IMR-90 (cell line): Measurements from ENCODE around the gene MYT1. TPM values are rescaled to one million over a fixed set of nuclear protein-coding genes. Genes with fewer than 3 reads are reported as not detected.

Source experiments
- ATAC-seq: fragments of 200-7000 bp; cut with Tn5 transposase; 2 replicates; pipeline ENCODE4 v1.9.1; 2020; ENCODE audit warnings: low read depth, mild to moderate bottlenecking, moderate library complexity
- BruUV-seq: library from RNA; stranded (reverse); fragments of 400-500 nt; replicated peaks from 2 replicates; lab custom pipeline; 2021; lab: Mats Ljungman, UMichigan
- CTCF ChIA-PET: fragments of 300-600 bp; formaldehyde crosslinking; extraction: SDS; loops from one replicate; lab custom pipeline; 2021; ENCODE audit warnings: antibody characterized with exemption; lab: Yijun Ruan, JAX
- POLR2A ChIA-PET: fragments of 300-600 bp; sonication (Branson Sonifier 250); formaldehyde crosslinking; loops from one replicate; lab custom pipeline; 2022; ENCODE audit warnings: antibody characterized with exemption; ENCODE audit not compliant: unreplicated experiment; lab: Charles Lee
- DNase-seq: peaks from one replicate; pipeline ENCODE4 v3.0.0; 2013
- H2AFZ ChIP-seq: replicated peaks from 2 replicates; pipeline ENCODE3; 2013; ENCODE audit warnings: low read length, mild to moderate bottlenecking; ENCODE audit not compliant: poor library complexity
- H2AK5ac ChIP-seq: 2 replicates; pipeline ENCODE4 v1.6.1; 2013; ENCODE audit warnings: low read depth, low read length, inconsistent platforms
- H2AK9ac ChIP-seq: replicated peaks from 2 replicates; pipeline ENCODE3; 2013; ENCODE audit warnings: mild to moderate bottlenecking, low read depth, low read length, moderate library complexity; ENCODE audit not compliant: poor library complexity
- H2BK120ac ChIP-seq: 2 replicates; pipeline ENCODE4 v1.6.1; 2013; ENCODE audit warnings: low read depth, low read length, inconsistent platforms
- H2BK15ac ChIP-seq: 3 replicates; pipeline ENCODE4 v1.6.1; 2013; ENCODE audit warnings: low read depth, low read length, inconsistent platforms
- H2BK20ac ChIP-seq: 2 replicates; pipeline ENCODE4 v1.6.1; 2013; ENCODE audit warnings: low read depth, mild to moderate bottlenecking, inconsistent platforms, low read length, moderate library complexity
- H2BK5ac ChIP-seq: 2 replicates; pipeline ENCODE4 v1.6.1; 2013; ENCODE audit warnings: mild to moderate bottlenecking, low read depth, low read length, inconsistent platforms; ENCODE audit not compliant: poor library complexity, severe bottlenecking
- H3K14ac ChIP-seq: replicated peaks from 2 replicates; pipeline ENCODE4 v1.6.1; 2013; ENCODE audit warnings: low read depth, low read length, inconsistent platforms
- H3K18ac ChIP-seq: 2 replicates; pipeline ENCODE4 v1.6.1; 2013; ENCODE audit warnings: low read depth, low read length, control low read depth
- H3K23ac ChIP-seq: 2 replicates; pipeline ENCODE4 v1.6.1; 2013; ENCODE audit warnings: low read depth, low read length, inconsistent platforms
- H3K27ac ChIP-seq: 2 replicates; pipeline ENCODE4 v1.5.1; 2013; ENCODE audit warnings: mild to moderate bottlenecking, control low read depth, low read length; ENCODE audit not compliant: insufficient read depth
- H3K27me3 ChIP-seq: 2 replicates; pipeline ENCODE4 v1.6.1; 2013; ENCODE audit warnings: low read length; ENCODE audit not compliant: control insufficient read depth, insufficient read depth
- H3K36me3 ChIP-seq: 2 replicates; pipeline ENCODE4 v1.6.1; 2013; ENCODE audit warnings: low read length, mixed read lengths; ENCODE audit not compliant: control insufficient read depth, insufficient read depth
- H3K4ac ChIP-seq: 2 replicates; pipeline ENCODE4 v1.6.1; 2013; ENCODE audit warnings: low read depth, low read length, inconsistent platforms
- H3K4me1 ChIP-seq: 2 replicates; pipeline ENCODE4 v1.6.1; 2013; ENCODE audit warnings: low read length, mixed read lengths; ENCODE audit not compliant: control insufficient read depth, insufficient read depth
- H3K4me2 ChIP-seq: 2 replicates; pipeline ENCODE4 v1.6.1; 2013; ENCODE audit warnings: low read depth, mild to moderate bottlenecking, control low read depth, low read length, moderate library complexity
- H3K4me3 ChIP-seq: 2 replicates; pipeline ENCODE4 v1.5.1; 2013; ENCODE audit warnings: low read depth, mild to moderate bottlenecking, control low read depth, low read length, moderate library complexity; ENCODE audit not compliant: insufficient read depth
- H3K56ac ChIP-seq: 2 replicates; pipeline ENCODE4 v1.6.1; 2013; ENCODE audit warnings: low read length, inconsistent platforms; ENCODE audit not compliant: insufficient read depth; ENCODE audit errors: extremely low read depth
- H3K79me1 ChIP-seq, 2 experiments: 2 replicates each; pipeline ENCODE4 v1.6.1; 2013; ENCODE audit warnings: low read length in 2 of 2, inconsistent platforms in 1 of 2, low read depth in 1 of 2
- H3K9ac ChIP-seq: 2 replicates; pipeline ENCODE4 v1.6.1; 2013; ENCODE audit warnings: low read depth, low read length, control low read depth
- H3K9me1 ChIP-seq: 2 replicates; pipeline ENCODE4 v1.6.1; 2013; ENCODE audit warnings: low read length, inconsistent platforms; ENCODE audit not compliant: insufficient read depth
- H3K9me3 ChIP-seq: 2 replicates; pipeline ENCODE4 v1.6.1; 2013; ENCODE audit warnings: low read length; ENCODE audit not compliant: control insufficient read depth, insufficient read depth
- H4K20me1 ChIP-seq: 2 replicates; pipeline ENCODE4 v1.6.1; 2013; ENCODE audit warnings: low read length, inconsistent platforms; ENCODE audit not compliant: insufficient read depth
- H4K5ac ChIP-seq: 2 replicates; pipeline ENCODE4 v1.6.1; 2013; ENCODE audit warnings: mild to moderate bottlenecking, low read depth, low read length, control low read depth
- H4K8ac ChIP-seq, 2 experiments: 2 replicates each; pipeline ENCODE4 v1.6.1; 2013; ENCODE audit warnings: low read depth in 2 of 2, low read length in 2 of 2, control low read depth in 1 of 2, inconsistent platforms in 1 of 2
- H4K91ac ChIP-seq: 2 replicates; pipeline ENCODE4 v1.6.1; 2013; ENCODE audit warnings: low read depth, low read length, inconsistent platforms; ENCODE audit not compliant: insufficient read depth
- BHLHE40 ChIP-seq: fragments of 150-350 bp; IDR thresholded peaks from 2 replicates; pipeline ENCODE4 v1.6.1; 2016; ENCODE audit warnings: mild to moderate bottlenecking, low read depth, low read length
- CEBPB ChIP-seq: IDR thresholded peaks from 2 replicates; pipeline ENCODE4 v1.6.1; 2012; ENCODE audit warnings: low read depth, low read length, improper control_type of control experiment
- CHD1 ChIP-seq: IDR thresholded peaks from 2 replicates; pipeline ENCODE4 v1.6.1; 2012; ENCODE audit warnings: low read depth, low read length, improper control_type of control experiment
- FOS ChIP-seq: fragments of 150-350 bp; IDR thresholded peaks from 2 replicates; pipeline ENCODE4 v1.6.1; 2016; ENCODE audit warnings: low read depth, low read length
- MAFK ChIP-seq: IDR thresholded peaks from 2 replicates; pipeline ENCODE4 v1.6.1; 2012; ENCODE audit warnings: low read depth, low read length, improper control_type of control experiment
- MAZ ChIP-seq: IDR thresholded peaks from 2 replicates; pipeline ENCODE4 v1.6.1; 2012; ENCODE audit warnings: low read depth, mild to moderate bottlenecking, low read length, improper control_type of control experiment, moderate library complexity, borderline replicate concordance
- MXI1 ChIP-seq: IDR thresholded peaks from 2 replicates; pipeline ENCODE4 v1.6.1; 2012; ENCODE audit warnings: low read depth, mild to moderate bottlenecking, low read length, moderate library complexity, borderline replicate concordance
- NFE2L2 ChIP-seq: fragments of 150-350 bp; IDR thresholded peaks from 2 replicates; pipeline ENCODE4 v1.6.1; 2016; ENCODE audit warnings: low read depth, mild to moderate bottlenecking, low read length
- POLR2A ChIP-seq: IDR thresholded peaks from 2 replicates; pipeline ENCODE4 v1.6.1; 2012; ENCODE audit warnings: mild to moderate bottlenecking, low read depth, low read length
- RAD21 ChIP-seq: IDR thresholded peaks from 2 replicates; pipeline ENCODE4 v1.6.1; 2012; ENCODE audit warnings: low read length, improper control_type of control experiment
- RCOR1 ChIP-seq: IDR thresholded peaks from 2 replicates; pipeline ENCODE4 v1.6.1; 2012; ENCODE audit warnings: mild to moderate bottlenecking, low read length, improper control_type of control experiment; ENCODE audit not compliant: insufficient replicate concordance
- RFX5 ChIP-seq: IDR thresholded peaks from 2 replicates; pipeline ENCODE4 v1.8.0; 2012; ENCODE audit warnings: low read depth, mild to moderate bottlenecking, low read length, moderate library complexity
- SMC3 ChIP-seq: fragments of 150-350 bp; IDR thresholded peaks from 2 replicates; pipeline ENCODE4 v1.6.1; 2016; ENCODE audit warnings: low read depth, mild to moderate bottlenecking, antibody characterized with exemption, low read length, moderate library complexity
- WGBS, 2 experiments: methylation state at CpG; one replicate each; pipeline versions ENCODE4 v1.1.5 to v1.1.7; 2013; ENCODE audit warnings: missing lambda C conversion rate in 2 of 2; ENCODE audit not compliant: insufficient read length in 1 of 2; ENCODE audit errors: extremely low coverage in 2 of 2; 5-methylcytosine and 5-hydroxymethylcytosine counted together
- dilution Hi-C: fragments of 300-500 bp; cut with HindIII; formaldehyde crosslinking; loops from one replicate; pipeline ENCODE4 v1.14.3; 2018; ENCODE audit warnings: low sequenced_read_pairs; ENCODE audit not compliant: unreplicated experiment
- in situ Hi-C: fragments of 300-500 bp; cut with MboI; formaldehyde crosslinking; loops from 3 replicates; pipeline ENCODE4 v1.14.3; 2019; ENCODE audit warnings: low sequenced_read_pairs, inconsistent platforms, mixed read lengths
- intact Hi-C: fragments of 100-400 bp; cut with micrococcal nuclease; formaldehyde crosslinking; loops from 2 replicates; pipeline ENCODE4 v1.10.0; 2022
- polyA plus RNA-seq, 3 experiments: library from polyadenylated mRNA; depleted of rRNA; stranded (reverse); fragments of >200 nt; gene quantifications; 2 replicates each; pipeline ENCODE4 v1.2.3, GENCODE V29; 2012; ENCODE audit warnings: low replicate concordance in 1 of 3
- total RNA-seq: library from RNA; depleted of rRNA; stranded (reverse); fragments of >200 nt; gene quantifications from 2 replicates; pipeline ENCODE4 v1.2.3, GENCODE V29; 2012
- TF ChIP-seq, protein P1 (sequence below): conservative IDR thresholded peaks from 2 replicates; pipeline ENCODE4 v1.5.1; 2012; ENCODE audit warnings: mild to moderate bottlenecking, low read depth, low read length, improper control_type of control experiment
- TF ChIP-seq, protein P2 (sequence below): fragments of 150-350 bp; IDR thresholded peaks from 2 replicates; pipeline ENCODE4 v1.6.1; 2017; ENCODE audit warnings: mild to moderate bottlenecking, antibody characterized with exemption, low read length, low read depth

Gene MYT1
- total and polyA plus RNA-seq, 2 of the 4 experiments (the other 2 are of a cell fraction) = not detected

DNA sequence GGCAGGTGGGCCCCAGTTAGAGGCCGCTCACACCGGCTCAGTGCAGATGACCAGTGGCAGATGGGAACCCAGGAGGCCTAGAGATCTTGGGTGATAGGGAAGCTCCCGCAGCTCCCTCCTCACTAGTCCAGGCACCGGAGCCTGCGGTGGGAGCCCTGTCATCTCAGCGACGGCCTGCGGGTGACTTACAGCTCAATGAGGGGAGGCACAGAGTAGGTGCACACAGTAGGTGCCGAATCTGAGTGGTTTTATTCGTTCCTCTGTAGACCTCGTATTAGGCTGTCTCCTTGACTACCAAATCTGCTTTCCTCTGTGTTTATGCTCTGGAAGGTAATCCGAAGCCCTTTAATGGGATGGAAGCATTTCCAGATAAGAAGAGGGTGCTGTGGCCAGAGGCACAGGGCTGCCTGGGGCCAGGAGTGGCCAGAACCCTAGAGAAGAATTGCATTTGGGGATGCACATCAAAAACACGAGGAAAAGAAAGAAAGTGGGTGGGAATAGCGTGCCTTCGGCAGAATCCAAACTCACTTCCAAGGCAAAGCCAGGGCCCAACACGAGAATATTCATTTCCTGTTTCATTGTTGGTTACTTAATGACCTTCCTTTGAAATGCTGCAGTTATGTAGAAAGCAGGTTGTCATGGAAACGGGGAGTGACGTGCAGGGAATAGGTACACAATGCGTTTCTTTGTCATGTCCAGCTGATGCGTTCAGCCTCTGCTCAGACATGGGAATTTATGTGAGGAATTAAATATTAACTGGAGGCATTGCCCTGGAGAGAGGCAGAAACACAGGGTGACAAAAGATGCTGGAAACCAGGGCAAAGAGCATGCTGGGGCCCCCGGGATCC, 24.7 kb downstream of the MYT1 start:
- H4K20me1 ChIP-seq = no peaks in the 10 kb centered on the region
- CTCF ChIA-PET = no interaction called here
- H3K18ac ChIP-seq = no peak overlapping the region
- H3K27me3 ChIP-seq = peaks cover 18% of the 10 kb centered on the region
- DNase-seq (peak; percentile 69), ATAC-seq (no peak)
- no peak overlapping the region for H2AK9ac ChIP-seq
- H3K56ac ChIP-seq = no peak overlapping the region
- no peaks in the 10 kb centered on the region for H3K4me1 ChIP-seq
- H3K23ac ChIP-seq = no peak overlapping the region
- H4K91ac ChIP-seq = no peak overlapping the region
- H2BK15ac ChIP-seq = no peak overlapping the region
- intact Hi-C loops (no loop called here), dilution Hi-C loops (no loop called here), in situ Hi-C loops (no loop called here)
- no peak overlapping the region for H3K4me2 ChIP-seq
- no peak overlapping the region for H4K5ac ChIP-seq
- H3K4me3 ChIP-seq = no peak overlapping the region
- 26% methylated on average over 9 of the region's 21 CpGs; no CpG with 5 or more reads in 1 of the 2 experiments for WGBS, 2 experiments
- no peak overlapping the region for H3K9ac ChIP-seq
- H3K14ac ChIP-seq = no peak overlapping the region
- H3K79me1 ChIP-seq = no peaks in the 10 kb centered on the region
- no peak overlapping the region for H2BK5ac ChIP-seq
- H3K9me3 ChIP-seq = peaks cover 2% of the 10 kb centered on the region; the same call in 1 of the 2 replicates
- no peak overlapping the region for H2AK5ac ChIP-seq
- H2BK120ac ChIP-seq = no peak overlapping the region
- no TSS peak for BruUV-seq
- no peak overlapping the region for H2BK20ac ChIP-seq
- H3K4ac ChIP-seq = no peak overlapping the region
- POLR2A ChIA-PET = no interaction called here
- no peaks in the 10 kb centered on the region for H3K36me3 ChIP-seq
- no peak overlapping the region for H2AFZ ChIP-seq
- H3K27ac ChIP-seq = no peak overlapping the region
- no peaks in the 10 kb centered on the region for H3K9me1 ChIP-seq
- H4K8ac ChIP-seq = no peak overlapping the region
- TF ChIP-seq, protein P1, sequence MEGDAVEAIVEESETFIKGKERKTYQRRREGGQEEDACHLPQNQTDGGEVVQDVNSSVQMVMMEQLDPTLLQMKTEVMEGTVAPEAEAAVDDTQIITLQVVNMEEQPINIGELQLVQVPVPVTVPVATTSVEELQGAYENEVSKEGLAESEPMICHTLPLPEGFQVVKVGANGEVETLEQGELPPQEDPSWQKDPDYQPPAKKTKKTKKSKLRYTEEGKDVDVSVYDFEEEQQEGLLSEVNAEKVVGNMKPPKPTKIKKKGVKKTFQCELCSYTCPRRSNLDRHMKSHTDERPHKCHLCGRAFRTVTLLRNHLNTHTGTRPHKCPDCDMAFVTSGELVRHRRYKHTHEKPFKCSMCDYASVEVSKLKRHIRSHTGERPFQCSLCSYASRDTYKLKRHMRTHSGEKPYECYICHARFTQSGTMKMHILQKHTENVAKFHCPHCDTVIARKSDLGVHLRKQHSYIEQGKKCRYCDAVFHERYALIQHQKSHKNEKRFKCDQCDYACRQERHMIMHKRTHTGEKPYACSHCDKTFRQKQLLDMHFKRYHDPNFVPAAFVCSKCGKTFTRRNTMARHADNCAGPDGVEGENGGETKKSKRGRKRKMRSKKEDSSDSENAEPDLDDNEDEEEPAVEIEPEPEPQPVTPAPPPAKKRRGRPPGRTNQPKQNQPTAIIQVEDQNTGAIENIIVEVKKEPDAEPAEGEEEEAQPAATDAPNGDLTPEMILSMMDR = no peak
- no peak for TF ChIP-seq CHD1
- no peak for TF ChIP-seq RFX5
- no peak for TF ChIP-seq NFE2L2
- no peak for TF ChIP-seq MXI1
- no peak for TF ChIP-seq FOS
- no peak for TF ChIP-seq RCOR1
- TF ChIP-seq, protein P2, sequence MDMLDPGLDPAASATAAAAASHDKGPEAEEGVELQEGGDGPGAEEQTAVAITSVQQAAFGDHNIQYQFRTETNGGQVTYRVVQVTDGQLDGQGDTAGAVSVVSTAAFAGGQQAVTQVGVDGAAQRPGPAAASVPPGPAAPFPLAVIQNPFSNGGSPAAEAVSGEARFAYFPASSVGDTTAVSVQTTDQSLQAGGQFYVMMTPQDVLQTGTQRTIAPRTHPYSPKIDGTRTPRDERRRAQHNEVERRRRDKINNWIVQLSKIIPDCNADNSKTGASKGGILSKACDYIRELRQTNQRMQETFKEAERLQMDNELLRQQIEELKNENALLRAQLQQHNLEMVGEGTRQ = no peak
- no peak for TF ChIP-seq SMC3
- no peak for TF ChIP-seq MAFK
- no peak for TF ChIP-seq POLR2A
- TF ChIP-seq RAD21 = no peak
- TF ChIP-seq MAZ = no peak
- TF ChIP-seq CEBPB = no peak
- TF ChIP-seq BHLHE40 = no peak
